Glutamatergic neuron (in vitro differentiated cells): ENCODE measurements around the gene PTH2. TPM values are rescaled to one million over a fixed set of nuclear protein-coding genes. Genes with fewer than 3 reads are reported as not detected.
"Not testable (repeated sequence)": the region's sequence is repeated elsewhere in the genome, so short reads cannot be mapped to it uniquely, and the experiment has no call there.

ENCODE experiments used
- DNase-seq: peaks from one replicate; pipeline ENCODE4 v3.0.0; 2022
- H3K27ac Mint-ChIP-seq: one replicate; pipeline ENCODE4 v1.8.0; 2020; ENCODE audit warnings: mild to moderate bottlenecking, mixed read lengths, inconsistent platforms; ENCODE audit not compliant: unreplicated experiment
- H3K27me3 Mint-ChIP-seq: one replicate; pipeline ENCODE4 v1.8.0; 2020; ENCODE audit warnings: mild to moderate bottlenecking, moderate library complexity, mixed read lengths, inconsistent platforms; ENCODE audit not compliant: unreplicated experiment
- H3K36me3 Mint-ChIP-seq: one replicate; pipeline ENCODE4 v1.8.0; 2020; ENCODE audit warnings: mild to moderate bottlenecking, mixed read lengths, inconsistent platforms; ENCODE audit not compliant: unreplicated experiment
- H3K4me1 Mint-ChIP-seq: one replicate; pipeline ENCODE4 v1.8.0; 2020; ENCODE audit warnings: mild to moderate bottlenecking, low read depth, mixed read lengths, inconsistent platforms; ENCODE audit not compliant: unreplicated experiment
- H3K4me3 Mint-ChIP-seq: one replicate; pipeline ENCODE4 v1.8.0; 2020; ENCODE audit warnings: mild to moderate bottlenecking, mixed read lengths, inconsistent platforms; ENCODE audit not compliant: unreplicated experiment
- H3K9me3 Mint-ChIP-seq: one replicate; pipeline ENCODE4 v1.8.0; 2020; ENCODE audit warnings: mild to moderate bottlenecking, moderate library complexity, mixed read lengths, inconsistent platforms; ENCODE audit not compliant: unreplicated experiment
- total RNA-seq: library from RNA; stranded (reverse); fragmentation: NEBNext Ultra II Directional; extraction: Animal tissue kit (Norgen Biotek cat#: 25700); gene quantifications from one replicate; pipeline ENCODE4 v1.2.1, GENCODE V29; 2021; ENCODE audit not compliant: unreplicated experiment
- TF ChIP-seq, protein P1 (sequence below): fragments of 200-600 bp; sonication (generic); IDR thresholded peaks from one replicate; pipeline ENCODE4 v1.5.0; 2021; ENCODE audit not compliant: partially characterized antibody, unreplicated experiment

PTH2 gene
- total RNA-seq, 1 donor from 2014 or later = 2.5 TPM

DNA sequence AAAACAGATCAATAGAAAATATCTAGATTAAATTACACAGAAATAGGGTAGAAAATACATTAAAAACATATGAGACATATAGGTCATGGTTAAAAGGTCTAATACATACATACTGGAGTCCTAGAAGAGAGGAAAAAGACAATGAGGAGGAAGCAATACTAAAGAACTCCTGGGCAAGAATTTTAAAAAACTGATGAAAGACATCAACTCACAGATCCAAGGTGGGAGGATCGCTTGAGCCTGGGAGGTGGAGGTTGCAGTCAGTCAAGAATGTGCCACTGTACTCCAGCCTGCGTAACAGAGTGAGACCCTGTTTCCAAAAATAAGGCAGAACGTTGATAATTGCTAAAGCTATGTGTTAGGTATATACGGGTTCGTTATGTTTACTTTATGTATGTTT is 40.6 kb downstream of the PTH2 start:
- TF ChIP-seq, protein P1, sequence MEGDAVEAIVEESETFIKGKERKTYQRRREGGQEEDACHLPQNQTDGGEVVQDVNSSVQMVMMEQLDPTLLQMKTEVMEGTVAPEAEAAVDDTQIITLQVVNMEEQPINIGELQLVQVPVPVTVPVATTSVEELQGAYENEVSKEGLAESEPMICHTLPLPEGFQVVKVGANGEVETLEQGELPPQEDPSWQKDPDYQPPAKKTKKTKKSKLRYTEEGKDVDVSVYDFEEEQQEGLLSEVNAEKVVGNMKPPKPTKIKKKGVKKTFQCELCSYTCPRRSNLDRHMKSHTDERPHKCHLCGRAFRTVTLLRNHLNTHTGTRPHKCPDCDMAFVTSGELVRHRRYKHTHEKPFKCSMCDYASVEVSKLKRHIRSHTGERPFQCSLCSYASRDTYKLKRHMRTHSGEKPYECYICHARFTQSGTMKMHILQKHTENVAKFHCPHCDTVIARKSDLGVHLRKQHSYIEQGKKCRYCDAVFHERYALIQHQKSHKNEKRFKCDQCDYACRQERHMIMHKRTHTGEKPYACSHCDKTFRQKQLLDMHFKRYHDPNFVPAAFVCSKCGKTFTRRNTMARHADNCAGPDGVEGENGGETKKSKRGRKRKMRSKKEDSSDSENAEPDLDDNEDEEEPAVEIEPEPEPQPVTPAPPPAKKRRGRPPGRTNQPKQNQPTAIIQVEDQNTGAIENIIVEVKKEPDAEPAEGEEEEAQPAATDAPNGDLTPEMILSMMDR = no peak
- Mint-ChIP-seq H3K27ac (no peak overlapping the region), H3K9me3 (peaks cover 3% of the 10 kb centered on the region), H3K4me1 (no peaks in the 10 kb centered on the region), H3K36me3 (peaks cover 5% of the 10 kb centered on the region), H3K4me3 (no peak overlapping the region), H3K27me3 (peaks cover 3% of the 10 kb centered on the region)
- DNase-seq = no peak

DNA sequence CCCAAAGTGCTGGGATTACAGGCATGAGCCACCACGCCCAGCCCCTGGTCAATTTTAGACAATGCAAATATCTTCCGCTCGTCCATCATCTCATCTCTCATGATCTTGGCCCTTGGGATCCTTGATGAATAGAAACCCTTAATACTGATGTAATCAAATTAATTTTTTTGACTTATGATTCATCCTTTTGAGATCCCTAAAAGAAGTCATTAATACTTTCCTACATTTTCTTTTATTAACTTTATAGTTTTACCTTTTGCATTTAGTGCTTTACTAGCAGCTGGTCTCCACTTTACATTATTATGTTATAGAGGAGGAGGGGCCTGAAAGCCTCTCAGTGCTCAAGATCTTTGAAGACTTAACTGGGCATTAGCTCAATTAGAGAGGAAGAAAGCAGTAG is 42.9 kb downstream of the PTH2 start:
- Mint-ChIP-seq H3K9me3 (peaks cover 2% of the 10 kb centered on the region), H3K27me3 (peaks cover 4% of the 10 kb centered on the region), H3K36me3 (peaks cover 10% of the 10 kb centered on the region), H3K4me3 (no peak overlapping the region), H3K4me1 (no peaks in the 10 kb centered on the region), H3K27ac (no peak overlapping the region)
- no peak for DNase-seq
- TF ChIP-seq, protein P1 = no peak

DNA sequence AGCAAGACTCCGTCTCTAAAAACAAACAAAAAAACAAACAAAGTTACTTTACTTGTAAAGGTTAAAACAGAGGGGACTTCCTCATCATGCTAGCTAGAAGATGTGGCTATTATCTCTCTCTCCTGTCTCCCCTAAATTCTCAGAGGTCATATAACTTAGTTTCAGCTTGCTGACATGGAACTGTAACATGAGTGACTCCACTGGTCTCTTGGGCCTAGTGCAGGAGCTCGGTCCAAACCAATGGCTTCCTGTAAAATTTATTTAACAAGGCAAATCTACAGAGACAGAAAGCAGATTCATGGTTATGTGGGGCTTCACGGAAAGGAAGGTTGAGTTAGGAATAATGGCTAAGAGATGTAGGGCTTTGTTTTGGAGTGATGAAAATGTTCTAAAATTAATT is 44.7 kb downstream of the PTH2 start:
- H3K9me3 Mint-ChIP-seq = peaks cover 2% of the 10 kb centered on the region
- no peaks in the 10 kb centered on the region for H3K4me1 Mint-ChIP-seq
- TF ChIP-seq, protein P1 = no peak
- H3K4me3 Mint-ChIP-seq = no peak overlapping the region
- peaks cover 7% of the 10 kb centered on the region for H3K27me3 Mint-ChIP-seq
- H3K36me3 Mint-ChIP-seq = peaks cover 10% of the 10 kb centered on the region
- DNase-seq = no peak
- no peak overlapping the region for H3K27ac Mint-ChIP-seq

DNA sequence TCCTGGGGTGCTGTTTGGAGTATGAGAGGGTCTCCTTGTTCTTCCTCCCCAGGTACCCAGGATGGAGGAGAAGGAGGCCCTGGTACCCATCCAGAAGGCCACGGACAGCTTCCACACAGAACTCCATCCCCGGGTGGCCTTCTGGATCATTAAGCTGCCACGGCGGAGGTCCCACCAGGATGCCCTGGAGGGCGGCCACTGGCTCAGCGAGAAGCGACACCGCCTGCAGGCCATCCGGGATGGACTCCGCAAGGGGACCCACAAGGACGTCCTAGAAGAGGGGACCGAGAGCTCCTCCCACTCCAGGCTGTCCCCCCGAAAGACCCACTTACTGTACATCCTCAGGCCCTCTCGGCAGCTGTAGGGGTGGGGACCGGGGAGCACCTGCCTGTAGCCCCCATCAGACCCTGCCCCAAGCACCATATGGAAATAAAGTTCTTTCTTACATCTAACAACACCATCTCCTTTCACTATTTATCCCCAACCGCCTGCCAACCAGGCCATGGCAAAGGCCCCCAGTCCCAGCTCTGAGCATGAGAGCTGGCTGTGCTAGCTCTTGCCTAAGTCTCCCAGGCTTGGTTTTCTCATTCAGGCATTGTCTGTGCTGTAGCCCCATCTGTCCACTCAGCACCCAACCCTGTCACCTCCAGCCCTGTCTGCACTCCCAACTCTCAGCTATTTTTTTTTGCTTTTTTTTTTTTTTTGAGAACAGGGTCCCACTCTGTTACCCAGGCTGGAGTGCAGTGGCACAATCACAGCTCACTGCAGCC is 48.4 kb downstream of the PTH2 start:
- Mint-ChIP-seq H3K4me1 (no peaks in the 10 kb centered on the region), H3K27ac (no peak overlapping the region), H3K27me3 (peaks cover 9% of the 10 kb centered on the region), H3K4me3 (no peak overlapping the region), H3K9me3 (peaks cover 1% of the 10 kb centered on the region), H3K36me3 (peaks cover 5% of the 10 kb centered on the region)
- no peak for DNase-seq
- TF ChIP-seq, protein P1 = no peak

DNA sequence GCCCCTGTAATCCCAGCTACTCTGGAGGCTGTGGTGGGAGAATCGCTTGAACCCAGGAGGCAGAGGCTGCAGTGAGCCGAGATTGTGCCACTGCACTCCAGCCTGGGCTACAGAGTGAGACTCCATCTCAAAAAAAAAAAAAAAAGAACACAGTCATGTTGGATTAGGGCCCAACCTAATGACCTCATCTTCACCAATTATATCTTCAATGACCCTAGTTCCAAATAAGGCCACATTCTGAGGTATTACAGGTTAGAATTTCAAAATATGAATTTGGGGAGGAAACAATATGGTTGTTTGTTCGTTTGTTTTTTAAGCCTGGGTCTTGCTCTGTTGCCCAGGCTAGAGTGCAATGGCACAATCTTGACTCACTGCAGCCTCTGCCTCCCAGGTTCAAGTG is 50.1 kb downstream of the PTH2 start:
- not testable (repeated sequence) for H3K36me3 Mint-ChIP-seq, H3K9me3 Mint-ChIP-seq

More for the DNA sequence above, 50.1 kb downstream of the PTH2 start:
- not testable (repeated sequence) for DNase-seq, H3K27ac Mint-ChIP-seq, H3K4me3 Mint-ChIP-seq, H3K4me1 Mint-ChIP-seq
- H3K27me3 Mint-ChIP-seq = peaks cover 11% of the 10 kb centered on the region

Other genes with a start within 250 kb of the PTH2 start
- 6.6 TPM for gene SLC6A16, start 98.2 kb downstream of the PTH2 start, total RNA-seq
- gene CD37, start 88.0 kb downstream of the PTH2 start, total RNA-seq = not detected
- 140 TPM for gene TEAD2, start 61.0 kb downstream of the PTH2 start, total RNA-seq
- gene DKKL1, start 59.6 kb downstream of the PTH2 start, total RNA-seq = 2.8 TPM
- 0.49 TPM for gene KASH5, start 35.2 kb downstream of the PTH2 start, total RNA-seq
- 0.88 TPM for gene GFY, start 1.9 kb upstream of the PTH2 start, total RNA-seq
- 188 TPM for gene SLC17A7, start 18.1 kb upstream of the PTH2 start, total RNA-seq
- gene PIH1D1, start 28.4 kb upstream of the PTH2 start, total RNA-seq = 104 TPM
- gene ALDH16A1, start 29.8 kb upstream of the PTH2 start, total RNA-seq = 28.6 TPM
- 13.1 TPM for gene FLT3LG, start 50.8 kb upstream of the PTH2 start, total RNA-seq
- gene RPL13A, start 64.2 kb upstream of the PTH2 start, total RNA-seq = 1,648 TPM
- gene RPS11, start 73.0 kb upstream of the PTH2 start, total RNA-seq = 1,862 TPM
- gene FCGRT, start 89.2 kb upstream of the PTH2 start, total RNA-seq = 8.9 TPM
- gene RCN3, start 104.6 kb upstream of the PTH2 start, total RNA-seq = 2.5 TPM
- 94.4 TPM for gene NOSIP, start 157.1 kb upstream of the PTH2 start, total RNA-seq
- 0.29 TPM for gene PRRG2, start 157.9 kb upstream of the PTH2 start, total RNA-seq
- 39.2 TPM for gene PRR12, start 167.7 kb upstream of the PTH2 start, total RNA-seq
- 4.7 TPM for gene RRAS, start 216.7 kb upstream of the PTH2 start, total RNA-seq
- 84.4 TPM for gene SCAF1, start 218.8 kb upstream of the PTH2 start, total RNA-seq
- gene IRF3, start 242.4 kb upstream of the PTH2 start, total RNA-seq = 40.1 TPM
- gene BCL2L12, start 242.5 kb upstream of the PTH2 start, total RNA-seq = 7.5 TPM